HG03469 (cell line): ENCODE results near the gene SEMA3G.

Source experiments
- ATAC-seq: cut with Tn5 transposase; IDR thresholded peaks from one replicate; pipeline ENCODE4 v1.9.1; 2021; ENCODE audit warnings: mild to moderate bottlenecking, moderate library complexity, moderate number of reproducible peaks; ENCODE audit not compliant: unreplicated experiment

The SEMA3G gene

GRCh38 chr3:52454938-52455282 is 10.0 kb upstream of the SEMA3G start:
- ATAC-seq = no peak

DNA sequence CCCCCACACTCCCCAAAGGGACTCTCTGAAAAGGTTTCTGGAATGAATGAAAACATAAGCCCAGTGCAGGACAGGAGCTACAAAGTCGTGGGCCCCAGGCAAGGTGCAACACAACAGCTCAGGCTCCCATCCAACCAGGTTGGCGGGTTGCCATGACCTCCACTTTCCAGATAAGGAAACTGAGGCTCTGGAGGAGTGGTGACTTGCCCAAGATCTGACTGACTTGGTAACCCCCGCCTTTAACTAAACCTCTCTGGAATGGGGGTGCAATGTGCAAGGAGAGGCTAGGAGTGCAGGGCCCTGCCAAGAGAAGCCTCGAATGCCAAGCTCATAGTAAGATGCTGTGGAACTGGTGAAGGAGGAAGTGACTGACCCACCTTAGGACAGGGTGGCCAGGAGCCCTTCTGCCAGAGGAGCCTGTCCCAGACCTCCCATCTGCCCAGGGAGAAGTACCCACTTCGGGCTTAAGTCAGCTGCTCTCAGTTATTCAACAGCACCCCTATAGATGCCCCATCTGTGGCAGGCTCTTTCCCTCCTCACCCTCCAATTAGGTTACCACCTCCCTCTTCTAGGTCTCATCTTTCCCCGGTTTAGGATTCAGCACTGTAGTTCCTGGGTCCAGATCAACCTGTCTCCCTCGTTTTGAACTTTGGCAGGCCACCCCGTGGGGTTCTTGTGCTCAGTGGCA is 9.5 kb upstream of the SEMA3G start:
- no peak for ATAC-seq

DNA sequence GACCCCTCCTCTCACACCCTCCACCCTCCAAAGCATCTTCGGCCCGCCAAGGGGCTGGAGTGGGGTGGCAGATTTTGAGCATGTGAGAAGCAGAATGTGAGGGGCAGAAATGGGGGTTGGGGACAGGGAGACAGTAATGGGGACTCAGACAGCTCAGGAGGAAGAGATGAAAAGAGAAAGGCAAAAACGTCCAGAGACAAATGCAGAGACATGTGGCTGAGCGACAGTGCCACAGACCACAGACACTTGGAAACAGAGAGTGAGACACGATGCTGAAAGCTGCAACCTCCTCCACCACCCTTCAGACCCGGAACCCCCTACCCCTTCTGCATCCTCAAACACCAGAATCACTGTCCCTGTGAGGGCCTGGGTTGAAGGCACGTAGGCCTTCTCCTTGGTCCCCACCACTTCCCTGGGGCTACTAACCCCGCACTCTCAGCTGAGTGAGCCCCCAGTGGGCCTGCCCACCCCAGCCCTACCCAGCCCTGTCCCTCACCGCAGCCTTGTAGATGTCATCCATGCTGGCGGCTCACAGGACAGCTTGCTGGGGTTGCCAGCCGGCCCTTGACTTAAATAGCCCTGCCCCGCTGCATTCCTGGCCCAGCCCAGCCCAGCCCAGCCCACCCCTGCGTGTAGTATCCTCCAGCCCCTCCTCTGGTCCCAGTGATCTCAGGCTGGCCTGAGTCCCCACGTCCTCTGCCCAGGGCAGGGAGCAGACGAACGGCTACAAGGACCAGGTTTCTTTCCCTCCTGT is 8.8 kb upstream of the SEMA3G start, which contains the start of gene TNNC1:
Gene TNNC1, minus strand, starts transcription at position 546 of the 754 bp plus-strand sequence. Its CDS starts 26 bp downstream, at position 520.
- no peak for ATAC-seq

GRCh38 chr3:52452570-52453221 is 7.8 kb upstream of the SEMA3G start:
- ATAC-seq = no peak

GRCh38 chr3:52452126-52452525 is 7.2 kb upstream of the SEMA3G start:
- ATAC-seq = no peak

DNA sequence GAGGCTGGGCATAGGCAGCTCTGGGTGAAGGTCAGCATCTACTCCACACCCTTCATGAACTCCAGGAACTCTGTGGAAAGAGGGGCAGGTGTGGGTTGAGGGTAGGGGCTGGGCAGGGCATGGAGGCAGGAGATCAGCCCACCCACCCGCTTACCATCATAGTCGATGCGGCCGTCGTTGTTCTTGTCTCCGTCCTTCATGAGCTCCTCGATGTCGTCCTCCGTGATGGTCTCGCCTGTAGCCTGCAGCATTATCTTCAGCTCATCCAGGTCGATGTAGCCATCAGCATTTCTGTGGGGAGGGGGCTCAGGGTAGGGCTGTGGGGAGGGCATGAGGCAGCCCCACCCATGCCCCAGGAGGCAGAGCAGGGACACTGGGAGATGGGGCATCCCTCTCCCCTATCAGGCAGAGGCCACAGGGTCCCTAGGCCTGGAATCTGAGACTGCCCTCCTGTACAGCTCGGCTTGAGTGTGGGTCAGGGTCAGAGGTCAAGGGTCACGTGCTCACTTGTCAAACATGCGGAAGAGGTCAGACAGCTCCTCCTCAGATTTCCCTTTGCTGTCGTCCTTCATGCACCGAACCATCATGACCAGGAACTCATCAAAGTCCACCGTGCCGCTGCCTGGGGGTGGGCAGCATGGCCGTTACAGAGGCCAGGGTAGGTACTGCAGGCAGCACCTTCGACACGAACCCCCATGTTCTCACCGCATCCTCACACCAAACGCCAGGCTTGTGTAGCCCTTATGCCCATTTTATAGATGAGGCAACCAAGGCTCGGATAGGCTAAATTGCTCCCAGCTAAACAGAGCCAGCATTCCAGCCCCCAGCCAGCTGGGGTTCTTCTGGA is 6.6 kb upstream of the SEMA3G start:
- ATAC-seq = no peak

DNA sequence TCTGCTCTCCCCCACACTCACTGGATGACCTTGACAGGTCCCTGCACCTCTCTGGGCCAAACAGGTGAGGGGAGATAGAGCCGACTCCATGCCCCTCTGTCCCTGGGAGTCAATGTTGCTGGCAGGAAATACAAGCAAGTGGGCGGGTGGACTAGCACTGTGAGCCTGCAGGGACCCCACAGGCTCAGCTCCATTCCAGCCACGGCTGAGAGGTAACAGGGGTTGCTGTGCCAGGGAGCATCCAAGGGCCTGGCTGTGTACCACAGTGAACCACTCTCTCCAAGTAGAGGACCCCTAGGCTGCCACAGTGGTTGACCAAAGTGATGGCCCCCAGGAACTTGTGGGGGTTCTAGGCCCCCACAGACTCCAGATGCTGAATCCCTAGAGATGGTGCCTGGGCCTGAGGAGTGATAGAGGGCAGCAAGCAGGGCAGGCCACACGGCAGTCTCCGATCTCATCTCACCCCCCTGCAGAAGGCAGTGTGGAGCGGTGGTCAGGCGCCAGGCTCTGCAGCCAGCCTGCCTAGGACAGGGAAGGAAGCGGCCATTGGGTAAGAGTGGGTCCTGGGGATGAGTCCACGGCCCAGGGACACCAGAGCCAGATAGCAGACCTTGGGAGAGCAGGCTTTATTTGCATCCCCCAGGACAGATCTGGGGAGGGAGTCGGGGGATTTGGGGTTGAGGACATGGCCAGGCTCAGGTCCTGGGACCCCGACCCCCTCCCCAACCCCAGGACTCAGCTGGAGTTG is 5.8 kb upstream of the SEMA3G start:
- no peak for ATAC-seq

- ATAC-seq = no peak
Measured at GRCh38 chr3:52447512-52448355, 2.8 kb upstream of the SEMA3G start.

DNA sequence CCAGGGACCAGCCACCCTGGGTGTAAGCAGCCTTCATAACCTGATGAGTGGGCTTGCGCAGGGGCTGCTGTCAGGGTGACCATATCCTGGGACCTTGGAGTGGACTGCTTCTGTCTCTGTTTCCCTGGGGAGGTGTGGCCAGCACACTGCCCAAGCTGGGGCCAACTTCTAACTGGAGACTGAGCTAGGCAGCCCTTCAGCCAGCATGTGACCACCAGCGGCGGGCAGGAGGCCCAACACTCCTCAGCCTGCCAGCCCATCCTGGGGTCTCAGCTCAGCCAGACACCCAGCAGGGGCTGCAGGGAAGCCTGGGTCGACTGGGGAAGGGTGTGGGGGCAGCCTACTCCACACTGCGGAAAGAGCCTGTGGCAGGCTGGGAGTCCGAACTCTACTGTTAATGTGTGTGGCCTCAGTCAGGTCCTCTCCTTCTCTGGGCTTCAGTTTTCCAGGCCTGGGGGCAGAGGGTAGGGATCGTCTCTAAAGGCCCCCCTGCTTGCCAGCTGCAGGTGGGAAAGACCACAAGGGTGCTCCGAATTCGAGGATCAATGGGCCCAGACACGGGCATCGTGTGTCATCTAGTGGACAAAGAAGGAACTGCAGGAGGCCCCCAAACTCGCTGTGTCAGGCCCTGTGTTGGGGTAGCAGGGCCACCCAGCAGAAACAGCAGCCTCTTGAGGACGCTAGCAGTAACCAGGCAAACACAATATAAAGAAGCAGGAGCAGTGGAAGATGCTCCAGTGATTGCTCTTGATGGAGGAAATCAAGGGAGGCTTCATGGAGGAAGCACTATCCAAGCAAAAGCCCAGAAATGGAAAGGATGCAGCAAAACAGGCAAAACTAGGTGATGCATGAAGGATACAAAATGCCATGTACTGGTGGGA is 2.0 kb upstream of the SEMA3G start:
- no peak for ATAC-seq

DNA sequence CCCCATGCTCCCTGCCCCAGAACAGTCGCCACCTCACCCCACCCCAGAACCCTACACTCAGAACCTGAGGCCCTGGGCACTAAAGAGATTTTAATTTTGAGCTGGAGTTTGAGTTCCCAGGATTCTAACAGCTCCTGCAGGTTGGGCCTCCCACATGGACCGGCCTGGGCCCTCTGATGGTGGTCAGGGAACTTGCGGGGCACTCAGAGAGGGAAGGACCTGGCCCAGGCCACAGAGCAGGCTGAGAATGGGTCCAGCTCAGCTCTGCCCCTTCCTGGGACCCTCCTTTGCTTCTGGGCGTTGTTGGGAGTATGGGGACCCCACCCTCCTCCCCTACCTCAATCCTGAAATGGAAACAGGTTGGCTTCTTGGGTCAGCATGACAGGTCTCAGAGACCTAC is 1.1 kb upstream of the SEMA3G start:
- no peak for ATAC-seq

DNA sequence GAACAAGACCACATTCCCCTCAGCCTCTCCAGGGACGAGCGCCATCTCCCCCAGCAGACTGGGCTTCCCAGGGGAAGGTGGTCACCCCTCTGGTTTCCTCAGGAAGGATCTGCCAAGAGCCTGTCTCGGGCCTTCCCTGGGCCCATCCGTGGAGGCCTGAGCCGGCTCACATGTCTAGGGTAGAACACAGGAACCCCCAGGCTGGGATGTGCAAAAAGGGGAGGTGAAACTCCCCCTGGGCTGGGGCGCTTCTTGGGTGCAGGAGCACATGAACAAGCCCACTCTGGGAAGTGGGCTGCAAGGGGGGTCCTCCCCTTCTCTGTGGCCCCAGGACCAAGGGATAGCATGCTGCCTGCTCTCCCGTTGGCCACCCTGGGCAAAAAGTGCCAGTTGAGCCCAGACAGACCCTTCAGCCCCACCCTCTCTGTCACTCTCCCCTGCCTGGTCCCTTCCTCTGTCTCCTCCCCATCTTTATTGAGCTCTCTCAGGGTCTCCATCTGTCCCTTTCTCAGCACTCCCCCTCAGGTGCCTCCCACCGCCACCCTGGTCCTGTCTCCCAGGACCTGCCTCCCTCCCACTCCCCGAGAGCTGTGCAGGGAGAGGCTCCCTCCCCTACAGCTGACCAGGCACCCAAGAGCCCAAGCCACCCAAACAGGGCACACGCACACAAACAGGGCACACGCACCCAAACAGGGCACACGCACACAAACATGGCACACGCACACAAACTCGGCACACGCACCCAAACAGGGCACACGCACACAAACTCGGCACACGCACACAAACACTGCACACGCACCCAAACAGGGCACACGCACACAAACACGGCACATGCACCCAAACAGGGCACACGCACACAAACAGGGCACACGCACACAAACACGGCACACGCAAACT is 864 bp downstream of the SEMA3G start:
- no peak for ATAC-seq

- ATAC-seq = no peak
Measured at GRCh38 chr3:52443268-52443610, 1.7 kb downstream of the SEMA3G start.

DNA sequence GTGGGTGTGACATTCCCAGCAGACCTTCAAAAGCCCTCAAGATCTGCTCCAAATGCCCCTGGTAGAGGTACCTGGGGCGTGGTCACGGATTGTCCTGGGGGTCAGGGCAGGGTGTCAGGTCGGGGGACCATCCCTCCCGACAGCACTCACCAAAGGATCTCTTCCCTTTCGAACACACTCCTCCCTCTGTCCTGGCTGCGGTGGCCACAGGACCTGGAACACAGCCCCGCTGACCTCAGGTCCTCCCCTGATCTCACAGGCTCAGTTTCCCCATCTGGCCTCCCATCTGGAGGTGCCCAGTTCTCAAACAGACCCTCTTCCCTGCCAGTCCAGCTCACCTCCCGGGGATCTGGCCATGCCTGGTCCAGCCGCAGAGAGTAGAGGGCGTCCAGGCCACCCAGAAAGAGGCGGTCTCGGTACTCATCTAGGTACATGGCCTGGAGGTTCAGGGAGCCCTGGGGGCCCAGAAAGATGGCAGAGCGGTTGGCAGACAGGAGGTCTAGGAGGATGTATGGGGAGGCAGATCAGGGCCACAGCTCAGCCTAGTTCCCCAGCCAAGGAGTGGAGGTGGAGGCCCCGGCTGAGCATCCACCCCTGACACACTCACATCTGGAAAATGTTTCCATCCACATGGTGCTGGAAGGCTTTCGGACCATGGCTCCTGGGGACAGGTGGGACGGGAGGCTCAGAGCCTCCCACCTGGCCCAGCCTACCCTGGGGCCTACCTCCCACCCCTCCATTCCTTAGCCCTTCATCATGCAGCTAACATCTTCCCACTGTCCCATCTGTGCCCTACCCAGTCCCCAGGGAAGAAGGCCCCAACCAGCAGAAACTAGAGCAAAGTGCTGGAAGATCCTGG is 2.3 kb downstream of the SEMA3G start:
- no peak for ATAC-seq

DNA sequence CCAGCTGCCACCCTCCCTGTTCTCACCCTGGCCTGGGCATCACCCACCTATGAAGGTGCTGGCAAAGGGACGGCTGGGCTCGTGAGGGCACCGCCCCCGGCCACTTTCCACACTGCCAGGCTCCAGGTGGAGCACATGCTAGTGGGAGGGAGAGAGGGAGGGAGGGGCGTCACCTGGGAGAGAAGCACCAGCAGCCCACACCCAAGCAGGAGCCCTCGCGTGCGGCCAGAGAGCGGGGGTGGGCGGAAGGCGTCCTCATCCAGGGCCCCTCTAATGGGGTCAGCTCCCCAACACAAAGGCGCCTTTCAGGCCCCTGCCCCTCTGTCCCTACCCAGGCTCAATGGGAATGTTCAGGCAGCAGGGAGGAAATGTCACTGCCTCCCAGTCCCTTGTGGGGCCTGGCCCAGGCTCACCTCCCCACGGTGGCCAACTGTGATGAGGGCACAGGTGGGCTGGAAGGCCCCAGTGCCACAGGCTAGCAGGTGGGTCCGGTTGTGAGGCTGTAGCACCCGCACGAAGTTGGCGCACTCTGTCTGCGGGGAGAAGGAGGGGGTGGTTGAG is 3.1 kb downstream of the SEMA3G start:
- ATAC-seq = no peak

DNA sequence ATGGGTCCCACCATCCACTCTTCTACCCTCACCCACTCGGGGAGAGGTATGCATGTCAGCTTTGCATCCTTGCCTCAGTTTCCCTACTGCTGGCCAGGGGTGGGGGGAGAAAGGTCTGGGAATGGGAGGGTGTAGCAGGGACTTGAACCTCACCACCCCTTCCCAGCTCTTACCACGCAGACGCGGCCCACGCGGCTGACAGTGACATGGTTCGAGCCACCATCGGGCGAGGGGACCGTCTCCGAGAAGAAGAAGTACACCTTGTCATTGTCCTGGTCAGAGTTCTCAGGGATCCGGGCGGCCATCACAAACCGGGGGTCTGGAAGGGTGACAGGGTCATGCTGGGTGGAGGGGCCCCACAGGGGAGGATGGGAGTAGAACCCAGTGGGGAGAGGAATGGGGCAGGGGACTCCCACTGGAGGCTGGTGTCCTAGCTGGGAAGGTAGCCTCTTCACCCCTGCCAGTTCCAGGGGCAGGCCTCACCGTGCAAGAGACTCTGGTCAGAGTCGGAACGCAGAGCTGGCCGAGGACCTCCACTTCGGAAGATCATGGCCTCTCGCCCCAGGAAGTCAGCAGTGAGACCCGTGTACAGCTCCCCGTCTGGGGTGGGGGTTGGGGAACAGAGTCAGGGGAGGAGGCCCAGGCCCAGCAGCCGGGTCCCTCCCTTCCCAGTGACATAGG is 3.7 kb downstream of the SEMA3G start:
- no peak for ATAC-seq

DNA sequence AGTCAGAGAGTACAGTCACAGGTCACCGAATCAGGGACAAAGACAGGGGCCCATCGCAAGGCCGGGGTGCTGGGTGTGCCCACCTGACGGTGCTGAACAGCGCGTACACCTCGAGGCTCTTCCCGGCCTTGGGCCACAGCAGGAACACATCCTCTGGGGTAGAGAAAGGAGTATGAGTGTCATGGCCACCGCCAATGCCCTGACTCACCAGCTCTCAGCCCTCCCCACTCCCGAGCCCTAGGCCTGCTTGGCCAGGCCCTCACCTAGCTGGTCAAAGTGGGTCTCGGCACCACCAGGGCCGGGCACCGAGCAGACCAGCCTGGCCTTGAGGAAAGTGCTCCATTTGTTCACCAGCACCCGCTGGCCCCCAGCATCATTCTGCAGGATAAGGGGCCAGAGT is 4.2 kb downstream of the SEMA3G start:
- ATAC-seq = no peak
